Omental fat pad (tissue), 4 donors: ENCODE measurements around the gene TSHZ3. TPM values are rescaled to one million over a fixed set of nuclear protein-coding genes. Genes with fewer than 3 reads are reported as not detected.

Source experiments
- ATAC-seq: fragments of 150-250 bp; one replicate; pipeline ENCODE4 v1.9.1; 2016; ENCODE audit warnings: mild to moderate bottlenecking, moderate library complexity; ENCODE audit not compliant: low FRiP score
- DNase-seq: peaks from one replicate; pipeline ENCODE4 v3.0.0-alpha.2; 2019; ENCODE audit warnings: low spot score
- total RNA-seq, 4 donors: library from RNA; depleted of rRNA; stranded (reverse); fragments of >200 nt; gene quantifications; one replicate each; pipeline ENCODE4 v1.1.0, GENCODE V29; 2016
- TF ChIP-seq, protein P1 (sequence below), 3 donors: fragments of 450-650 bp; IDR thresholded peaks; one replicate each; pipeline ENCODE4 v1.5.1; 2016 to 2017; ENCODE audit warnings: antibody characterized with exemption in 3 of 3, mild to moderate bottlenecking in 3 of 3, moderate library complexity in 2 of 3

Gene TSHZ3, protein sequence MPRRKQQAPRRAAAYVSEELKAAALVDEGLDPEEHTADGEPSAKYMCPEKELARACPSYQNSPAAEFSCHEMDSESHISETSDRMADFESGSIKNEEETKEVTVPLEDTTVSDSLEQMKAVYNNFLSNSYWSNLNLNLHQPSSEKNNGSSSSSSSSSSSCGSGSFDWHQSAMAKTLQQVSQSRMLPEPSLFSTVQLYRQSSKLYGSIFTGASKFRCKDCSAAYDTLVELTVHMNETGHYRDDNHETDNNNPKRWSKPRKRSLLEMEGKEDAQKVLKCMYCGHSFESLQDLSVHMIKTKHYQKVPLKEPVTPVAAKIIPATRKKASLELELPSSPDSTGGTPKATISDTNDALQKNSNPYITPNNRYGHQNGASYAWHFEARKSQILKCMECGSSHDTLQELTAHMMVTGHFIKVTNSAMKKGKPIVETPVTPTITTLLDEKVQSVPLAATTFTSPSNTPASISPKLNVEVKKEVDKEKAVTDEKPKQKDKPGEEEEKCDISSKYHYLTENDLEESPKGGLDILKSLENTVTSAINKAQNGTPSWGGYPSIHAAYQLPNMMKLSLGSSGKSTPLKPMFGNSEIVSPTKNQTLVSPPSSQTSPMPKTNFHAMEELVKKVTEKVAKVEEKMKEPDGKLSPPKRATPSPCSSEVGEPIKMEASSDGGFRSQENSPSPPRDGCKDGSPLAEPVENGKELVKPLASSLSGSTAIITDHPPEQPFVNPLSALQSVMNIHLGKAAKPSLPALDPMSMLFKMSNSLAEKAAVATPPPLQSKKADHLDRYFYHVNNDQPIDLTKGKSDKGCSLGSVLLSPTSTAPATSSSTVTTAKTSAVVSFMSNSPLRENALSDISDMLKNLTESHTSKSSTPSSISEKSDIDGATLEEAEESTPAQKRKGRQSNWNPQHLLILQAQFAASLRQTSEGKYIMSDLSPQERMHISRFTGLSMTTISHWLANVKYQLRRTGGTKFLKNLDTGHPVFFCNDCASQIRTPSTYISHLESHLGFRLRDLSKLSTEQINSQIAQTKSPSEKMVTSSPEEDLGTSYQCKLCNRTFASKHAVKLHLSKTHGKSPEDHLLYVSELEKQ
- total RNA-seq = 10 to 100 TPM in 3 of 4 donors, 1 to 10 TPM in 1; 6.3 to 10.6 (median 10.4) TPM

DNA sequence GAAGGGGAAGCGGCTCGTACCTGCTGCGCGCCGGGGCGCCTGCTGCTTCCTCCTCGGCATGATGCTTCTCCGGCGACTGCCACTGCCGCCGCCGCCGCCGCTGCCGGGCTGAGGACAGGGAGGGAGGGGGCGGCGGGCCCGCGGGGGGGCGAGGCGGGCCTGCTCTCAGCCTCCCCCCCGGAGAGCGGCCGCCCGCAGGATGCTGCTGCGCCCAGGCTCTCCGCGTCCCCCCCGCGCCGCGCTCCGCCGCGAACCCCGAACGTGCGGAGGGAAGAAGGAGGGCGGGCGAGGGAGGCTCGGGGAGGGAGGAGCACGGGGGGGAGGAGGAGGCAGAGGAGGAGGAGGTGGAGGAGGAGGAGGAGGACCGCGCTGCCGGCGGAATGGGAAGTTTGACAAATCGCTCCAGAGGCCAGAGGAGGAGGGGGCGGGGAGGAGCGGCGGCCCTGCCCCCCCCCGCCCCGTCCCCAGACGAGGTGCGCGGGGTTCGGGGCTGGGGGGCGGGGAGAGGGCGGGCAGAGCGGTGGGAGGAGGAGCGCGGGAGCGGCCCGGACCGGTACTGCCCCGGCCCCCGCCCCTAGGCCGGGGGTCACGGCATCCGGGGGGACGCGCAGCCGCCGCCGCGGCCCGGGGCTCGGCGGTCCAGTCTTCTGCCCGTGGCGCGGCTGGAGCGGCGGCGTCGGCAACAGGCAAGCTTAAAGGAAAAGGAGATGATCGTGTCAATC lies at the start of gene TSHZ3:
Gene TSHZ3, minus strand, starts transcription at position 277 of the 722 bp plus-strand sequence. Its CDS starts 217 bp downstream, at position 60.
- ATAC-seq (peak; percentile 34), DNase-seq (no peak)
- TF ChIP-seq, protein P1, sequence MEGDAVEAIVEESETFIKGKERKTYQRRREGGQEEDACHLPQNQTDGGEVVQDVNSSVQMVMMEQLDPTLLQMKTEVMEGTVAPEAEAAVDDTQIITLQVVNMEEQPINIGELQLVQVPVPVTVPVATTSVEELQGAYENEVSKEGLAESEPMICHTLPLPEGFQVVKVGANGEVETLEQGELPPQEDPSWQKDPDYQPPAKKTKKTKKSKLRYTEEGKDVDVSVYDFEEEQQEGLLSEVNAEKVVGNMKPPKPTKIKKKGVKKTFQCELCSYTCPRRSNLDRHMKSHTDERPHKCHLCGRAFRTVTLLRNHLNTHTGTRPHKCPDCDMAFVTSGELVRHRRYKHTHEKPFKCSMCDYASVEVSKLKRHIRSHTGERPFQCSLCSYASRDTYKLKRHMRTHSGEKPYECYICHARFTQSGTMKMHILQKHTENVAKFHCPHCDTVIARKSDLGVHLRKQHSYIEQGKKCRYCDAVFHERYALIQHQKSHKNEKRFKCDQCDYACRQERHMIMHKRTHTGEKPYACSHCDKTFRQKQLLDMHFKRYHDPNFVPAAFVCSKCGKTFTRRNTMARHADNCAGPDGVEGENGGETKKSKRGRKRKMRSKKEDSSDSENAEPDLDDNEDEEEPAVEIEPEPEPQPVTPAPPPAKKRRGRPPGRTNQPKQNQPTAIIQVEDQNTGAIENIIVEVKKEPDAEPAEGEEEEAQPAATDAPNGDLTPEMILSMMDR (IDR thresholded peaks at IDR 0.05) = no peak

DNA sequence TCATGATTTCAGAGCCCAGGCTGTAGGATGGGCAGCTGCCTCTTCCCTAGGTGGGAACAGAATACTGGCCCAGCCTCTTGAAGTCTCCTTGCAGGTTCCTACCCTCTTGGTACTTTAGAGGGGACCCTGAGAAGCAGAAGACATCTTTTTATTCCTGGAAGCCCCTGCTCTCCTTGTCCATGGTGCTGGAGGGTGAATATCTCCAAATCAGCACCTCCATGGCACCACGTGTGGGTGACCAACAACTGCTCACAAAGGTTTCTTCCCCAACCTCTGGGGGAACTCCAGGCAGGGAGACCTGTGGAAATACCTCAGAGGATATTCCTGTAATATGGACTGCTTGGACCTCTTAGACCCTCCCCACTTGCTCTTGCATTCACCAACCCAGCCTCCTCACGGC lies 48.1 kb upstream of the TSHZ3 start:
- DNase-seq = no peak
- no peak for ATAC-seq
- TF ChIP-seq, protein P1 (IDR thresholded peaks at IDR 0.05) = no peak

DNA sequence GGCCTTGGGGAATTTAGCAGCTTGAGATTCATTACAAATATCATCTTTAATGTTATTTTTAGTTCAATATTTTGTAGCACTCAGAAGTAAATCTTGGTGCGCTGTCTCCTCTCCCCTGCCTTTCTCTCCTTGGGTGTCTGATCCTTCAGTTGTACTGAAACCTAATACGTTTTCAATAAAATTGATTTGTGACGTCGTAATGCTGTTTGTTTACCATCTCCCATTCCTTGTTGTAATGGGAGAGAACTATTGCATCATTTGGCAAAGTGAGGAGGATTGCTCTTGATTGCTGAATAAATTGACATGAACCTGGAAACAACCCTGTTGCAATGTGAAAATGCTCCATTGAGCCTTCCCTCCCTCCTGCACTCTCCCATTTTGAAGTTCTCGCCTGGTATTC lies 43.2 kb upstream of the TSHZ3 start:
- DNase-seq = no peak
- ATAC-seq = no peak
- TF ChIP-seq, protein P1 (IDR thresholded peaks at IDR 0.05) = no peak

DNA sequence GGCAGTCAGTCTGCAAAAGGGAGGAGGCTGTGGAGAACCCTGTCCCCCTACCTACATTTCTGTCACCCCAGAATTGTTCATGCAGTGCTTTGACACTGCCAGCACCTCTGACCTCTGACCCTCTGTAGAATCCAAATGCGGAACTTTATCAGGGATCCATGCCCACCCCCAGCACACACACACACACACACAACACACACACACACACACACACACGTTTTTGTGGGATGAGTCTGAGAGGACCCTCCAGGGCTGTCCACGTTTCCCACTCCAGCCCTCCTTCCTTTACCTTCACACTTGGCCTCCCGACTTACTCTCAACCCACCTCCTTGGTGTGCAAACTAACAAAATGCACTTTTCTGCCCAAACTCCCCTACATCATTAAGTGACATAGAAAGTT lies 42.3 kb upstream of the TSHZ3 start:
- ATAC-seq (no peak), DNase-seq (no peak)
- TF ChIP-seq, protein P1 (IDR thresholded peaks at IDR 0.05) = no peak

DNA sequence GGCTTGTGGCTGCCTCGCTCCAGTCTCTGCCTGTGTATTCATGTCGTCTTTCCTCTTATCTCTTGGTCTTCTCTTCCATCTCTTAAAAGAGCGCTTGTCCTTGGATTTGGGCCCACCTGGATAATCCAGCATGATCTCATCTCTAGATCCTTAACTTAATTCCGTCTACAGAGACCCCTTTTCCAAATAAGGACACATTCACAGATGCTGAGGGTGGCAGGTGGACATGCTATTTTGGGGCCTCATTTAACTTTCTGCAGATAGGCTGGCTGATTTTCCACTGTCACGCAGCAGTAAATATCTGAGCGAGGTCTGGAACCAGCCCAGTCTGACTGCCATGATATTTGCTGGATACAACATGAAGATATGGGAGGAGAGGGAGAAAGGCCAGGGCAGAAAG lies 41.5 kb upstream of the TSHZ3 start:
- DNase-seq = no peak
- no peak for ATAC-seq
- TF ChIP-seq, protein P1 (IDR thresholded peaks at IDR 0.05) = no peak

DNA sequence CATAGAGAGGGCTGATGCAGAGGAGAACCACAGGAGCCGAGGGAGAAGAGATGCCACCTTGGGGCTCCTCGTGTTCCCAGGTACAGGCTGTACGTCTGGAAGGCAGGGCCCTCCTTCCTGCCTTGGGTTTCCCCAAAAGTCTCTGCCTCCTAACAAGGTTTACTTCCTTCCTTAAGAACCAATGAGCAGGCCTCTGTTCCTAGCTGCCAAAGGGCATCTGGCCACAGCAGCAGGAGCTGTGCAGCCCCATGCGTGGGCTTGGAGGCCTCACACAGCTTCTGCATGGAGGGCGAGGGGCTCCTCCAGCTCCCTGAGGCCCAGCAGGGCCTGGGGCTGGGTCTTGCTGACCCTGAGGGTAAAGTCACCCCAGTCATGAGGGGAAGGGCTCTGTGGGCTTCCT lies 40.6 kb upstream of the TSHZ3 start:
- no peak for ATAC-seq
- DNase-seq = no peak
- TF ChIP-seq, protein P1 (IDR thresholded peaks at IDR 0.05) = no peak
